T-helper 1 cell treated with Interleukin-12 subunit alpha and Interleukin-12 subunit beta and Interleukin-4 antibody, amounts not matched to agents 30 μg/mL and 1 μg/mL, for 36 hours (primary cell): Measurements from ENCODE around the gene EFHC1.
A peak's percentile ranks its signal among the peaks of the same experiment; 100 is the strongest.

Experiments
- H3K27ac Mint-ChIP-seq: one replicate; pipeline ENCODE4 v1.8.0; 2021; ENCODE audit warnings: mild to moderate bottlenecking, mixed read lengths
- H3K27me3 Mint-ChIP-seq: one replicate; pipeline ENCODE4 v1.8.0; 2021; ENCODE audit warnings: low read depth, mixed read lengths
- H3K36me3 Mint-ChIP-seq: one replicate; pipeline ENCODE4 v1.8.0; 2021; ENCODE audit warnings: low read depth, mixed read lengths
- H3K4me1 Mint-ChIP-seq: one replicate; pipeline ENCODE4 v1.8.0; 2021; ENCODE audit warnings: low read depth, mixed read lengths
- H3K4me3 Mint-ChIP-seq: one replicate; pipeline ENCODE4 v1.8.0; 2021; ENCODE audit warnings: mild to moderate bottlenecking, moderate library complexity, mixed read lengths
- H3K9me3 Mint-ChIP-seq: one replicate; pipeline ENCODE4 v1.8.0; 2021; ENCODE audit warnings: mixed read lengths

The EFHC1 gene

GRCh38 chr6:52547647-52548352 lies 127.7 kb downstream of the EFHC1 start:
- Mint-ChIP-seq H3K27me3 (no peaks in the 10 kb centered on the region), H3K4me3 (no peak overlapping the region), H3K36me3 (no peaks in the 10 kb centered on the region), H3K4me1 (peaks cover 15% of the 10 kb centered on the region), H3K27ac (no peak overlapping the region), H3K9me3 (no peaks in the 10 kb centered on the region)

- peaks cover 15% of the 10 kb centered on the region for H3K4me1 Mint-ChIP-seq
- no peaks in the 10 kb centered on the region for H3K9me3 Mint-ChIP-seq
- no peak overlapping the region for H3K4me3 Mint-ChIP-seq
- no peaks in the 10 kb centered on the region for H3K36me3 Mint-ChIP-seq
- no peak overlapping the region for H3K27ac Mint-ChIP-seq
- peaks cover under 1% of the 10 kb centered on the region for H3K27me3 Mint-ChIP-seq
Measured at GRCh38 chr6:52548353-52548713, 128.2 kb downstream of the EFHC1 start.

GRCh38 chr6:52548999-52549398 lies 128.9 kb downstream of the EFHC1 start:
- peaks cover 3% of the 10 kb centered on the region for H3K27me3 Mint-ChIP-seq
- H3K9me3 Mint-ChIP-seq, result no peaks in the 10 kb centered on the region
- H3K27ac Mint-ChIP-seq, result no peak overlapping the region
- H3K36me3 Mint-ChIP-seq, result no peaks in the 10 kb centered on the region
- H3K4me1 Mint-ChIP-seq, result peaks cover 15% of the 10 kb centered on the region
- no peak overlapping the region for H3K4me3 Mint-ChIP-seq

- H3K27me3 Mint-ChIP-seq, result peaks cover 3% of the 10 kb centered on the region
- no peak overlapping the region for H3K27ac Mint-ChIP-seq
- H3K4me3 Mint-ChIP-seq, result no peak overlapping the region
- no peaks in the 10 kb centered on the region for H3K36me3 Mint-ChIP-seq
- no peaks in the 10 kb centered on the region for H3K9me3 Mint-ChIP-seq
- H3K4me1 Mint-ChIP-seq, result peaks cover 12% of the 10 kb centered on the region
Measured at GRCh38 chr6:52549428-52549827, 129.3 kb downstream of the EFHC1 start.

GRCh38 chr6:52550014-52550575 lies 130.0 kb downstream of the EFHC1 start:
- H3K9me3 Mint-ChIP-seq, result no peaks in the 10 kb centered on the region
- no peaks in the 10 kb centered on the region for H3K36me3 Mint-ChIP-seq
- no peak overlapping the region for H3K4me3 Mint-ChIP-seq
- peaks cover 10% of the 10 kb centered on the region for H3K4me1 Mint-ChIP-seq
- H3K27me3 Mint-ChIP-seq, result peaks cover 3% of the 10 kb centered on the region
- peak overlapping the region; percentile 55 for H3K27ac Mint-ChIP-seq

GRCh38 chr6:52550870-52551269 lies 130.7 kb downstream of the EFHC1 start:
- Mint-ChIP-seq H3K4me1 (peaks cover 10% of the 10 kb centered on the region), H3K9me3 (no peaks in the 10 kb centered on the region), H3K4me3 (no peak overlapping the region), H3K36me3 (no peaks in the 10 kb centered on the region), H3K27ac (no peak overlapping the region), H3K27me3 (peaks cover 3% of the 10 kb centered on the region)

- Mint-ChIP-seq H3K36me3 (no peaks in the 10 kb centered on the region), H3K9me3 (no peaks in the 10 kb centered on the region), H3K4me1 (peaks cover 4% of the 10 kb centered on the region), H3K4me3 (no peak overlapping the region), H3K27ac (no peak overlapping the region), H3K27me3 (peaks cover 3% of the 10 kb centered on the region)
Measured at GRCh38 chr6:52551483-52552277, 131.5 kb downstream of the EFHC1 start.

GRCh38 chr6:52552278-52552643 lies 132.1 kb downstream of the EFHC1 start:
- Mint-ChIP-seq H3K27ac (no peak overlapping the region), H3K9me3 (no peaks in the 10 kb centered on the region), H3K27me3 (peaks cover 3% of the 10 kb centered on the region), H3K4me3 (no peak overlapping the region), H3K36me3 (no peaks in the 10 kb centered on the region), H3K4me1 (peaks cover 4% of the 10 kb centered on the region)

GRCh38 chr6:52553158-52553557 lies 133.0 kb downstream of the EFHC1 start:
- Mint-ChIP-seq H3K27me3 (peaks cover 3% of the 10 kb centered on the region), H3K4me1 (peaks cover 4% of the 10 kb centered on the region), H3K4me3 (no peak overlapping the region), H3K27ac (no peak overlapping the region), H3K36me3 (no peaks in the 10 kb centered on the region), H3K9me3 (no peaks in the 10 kb centered on the region)

- H3K27ac Mint-ChIP-seq, result no peak overlapping the region
Measured at GRCh38 chr6:52553719-52554118, 133.6 kb downstream of the EFHC1 start.

GRCh38 chr6:52554684-52555280 lies 134.6 kb downstream of the EFHC1 start:
- Mint-ChIP-seq H3K4me1 (peaks cover 4% of the 10 kb centered on the region), H3K9me3 (no peaks in the 10 kb centered on the region), H3K4me3 (no peak overlapping the region), H3K36me3 (no peaks in the 10 kb centered on the region), H3K27ac (no peak overlapping the region), H3K27me3 (peaks cover 3% of the 10 kb centered on the region)

More at GRCh38 chr6:52553719-52554118, 133.6 kb downstream of the EFHC1 start:
- H3K27me3 Mint-ChIP-seq, result peaks cover 3% of the 10 kb centered on the region
- H3K4me3 Mint-ChIP-seq, result no peak overlapping the region
- H3K4me1 Mint-ChIP-seq, result peaks cover 4% of the 10 kb centered on the region
- H3K36me3 Mint-ChIP-seq, result no peaks in the 10 kb centered on the region
- no peaks in the 10 kb centered on the region for H3K9me3 Mint-ChIP-seq

GRCh38 chr6:52555518-52556233 lies 135.5 kb downstream of the EFHC1 start:
- Mint-ChIP-seq H3K27ac (no peak overlapping the region), H3K4me3 (no peak overlapping the region), H3K4me1 (no peaks in the 10 kb centered on the region), H3K27me3 (peaks cover 3% of the 10 kb centered on the region), H3K36me3 (no peaks in the 10 kb centered on the region), H3K9me3 (no peaks in the 10 kb centered on the region)

- Mint-ChIP-seq H3K36me3 (no peaks in the 10 kb centered on the region), H3K4me3 (no peak overlapping the region), H3K27ac (no peak overlapping the region), H3K27me3 (peaks cover 3% of the 10 kb centered on the region), H3K9me3 (no peaks in the 10 kb centered on the region), H3K4me1 (no peaks in the 10 kb centered on the region)
Measured at GRCh38 chr6:52557389-52558265, 137.5 kb downstream of the EFHC1 start.
